Measurements from ENCODE around the gene FMN1.

The FMN1 gene

GRCh38 chr15:32767236-32767635 lies 427.3 kb downstream of the FMN1 start:
- no peak for DNase-seq (ENCODE audit: low read depth, low spot score)
- H3K27ac ChIP-seq (ENCODE audit: low read length): no peak overlapping the region
- no peak overlapping the region for H3K4me3 ChIP-seq (ENCODE audit: low read length)
- H3K9me3 ChIP-seq (ENCODE audit: control insufficient read depth, insufficient read depth, low read length): no peaks in the 10 kb centered on the region
- no peaks in the 10 kb centered on the region for H3K36me3 ChIP-seq (ENCODE audit: control insufficient read depth, insufficient read depth, low read length)
- no peaks in the 10 kb centered on the region for H3K4me1 ChIP-seq (ENCODE audit: control insufficient read depth, insufficient read depth, low read length)
- no peaks in the 10 kb centered on the region for H3K27me3 ChIP-seq (ENCODE audit: control insufficient read depth, insufficient read depth, low read length)
- whole genome bisulfite sequencing (ENCODE audit: insufficient coverage, insufficient read length): no CpG with 5 or more reads among the region's 1 CpG

GRCh38 chr15:32766101-32766500 lies 428.4 kb downstream of the FMN1 start:
- Histone ChIP-seq H3K36me3 (ENCODE audit: control insufficient read depth, insufficient read depth, low read length) (no peaks in the 10 kb centered on the region), H3K9me3 (ENCODE audit: control insufficient read depth, insufficient read depth, low read length) (no peaks in the 10 kb centered on the region), H3K27ac (ENCODE audit: low read length) (no peak overlapping the region), H3K4me3 (ENCODE audit: low read length) (no peak overlapping the region), H3K27me3 (ENCODE audit: control insufficient read depth, insufficient read depth, low read length) (no peaks in the 10 kb centered on the region), H3K4me1 (ENCODE audit: control insufficient read depth, insufficient read depth, low read length) (no peaks in the 10 kb centered on the region)
- no CpG with 5 or more reads among the region's 3 CpGs for WGBS (ENCODE audit: insufficient coverage, insufficient read length)
- no peak for DNase-seq (ENCODE audit: low read depth, low spot score)

- DNase-seq (ENCODE audit: low read depth, low spot score): no peak
- no peaks in the 10 kb centered on the region for H3K36me3 ChIP-seq (ENCODE audit: control insufficient read depth, insufficient read depth, low read length)
- no peaks in the 10 kb centered on the region for H3K4me1 ChIP-seq (ENCODE audit: control insufficient read depth, insufficient read depth, low read length)
- H3K27me3 ChIP-seq (ENCODE audit: control insufficient read depth, insufficient read depth, low read length): no peaks in the 10 kb centered on the region
- H3K9me3 ChIP-seq (ENCODE audit: control insufficient read depth, insufficient read depth, low read length): no peaks in the 10 kb centered on the region
- no peak overlapping the region for H3K4me3 ChIP-seq (ENCODE audit: low read length)
- H3K27ac ChIP-seq (ENCODE audit: low read length): no peak overlapping the region
- WGBS (ENCODE audit: insufficient coverage, insufficient read length): no CpG with 5 or more reads among the region's 4 CpGs
Measured at GRCh38 chr15:32765236-32765635, 429.3 kb downstream of the FMN1 start.

- DNase-seq (ENCODE audit: low read depth, low spot score): no peak
- no peaks in the 10 kb centered on the region for H3K27me3 ChIP-seq (ENCODE audit: control insufficient read depth, insufficient read depth, low read length)
- no peaks in the 10 kb centered on the region for H3K4me1 ChIP-seq (ENCODE audit: control insufficient read depth, insufficient read depth, low read length)
- no peak overlapping the region for H3K27ac ChIP-seq (ENCODE audit: low read length)
- WGBS (ENCODE audit: insufficient coverage, insufficient read length): no CpG with 5 or more reads among the region's 1 CpG
- H3K4me3 ChIP-seq (ENCODE audit: low read length): no peak overlapping the region
- no peaks in the 10 kb centered on the region for H3K9me3 ChIP-seq (ENCODE audit: control insufficient read depth, insufficient read depth, low read length)
- H3K36me3 ChIP-seq (ENCODE audit: control insufficient read depth, insufficient read depth, low read length): no peaks in the 10 kb centered on the region
Measured at GRCh38 chr15:32763295-32763694, 431.2 kb downstream of the FMN1 start.

- Histone ChIP-seq H3K27ac (ENCODE audit: low read length) (no peak overlapping the region), H3K9me3 (ENCODE audit: control insufficient read depth, insufficient read depth, low read length) (no peaks in the 10 kb centered on the region), H3K36me3 (ENCODE audit: control insufficient read depth, insufficient read depth, low read length) (no peaks in the 10 kb centered on the region), H3K4me1 (ENCODE audit: control insufficient read depth, insufficient read depth, low read length) (no peaks in the 10 kb centered on the region), H3K4me3 (ENCODE audit: low read length) (no peak overlapping the region), H3K27me3 (ENCODE audit: control insufficient read depth, insufficient read depth, low read length) (no peaks in the 10 kb centered on the region)
- WGBS (ENCODE audit: insufficient coverage, insufficient read length): no CpG with 5 or more reads among the region's 2 CpGs
- DNase-seq (ENCODE audit: low read depth, low spot score): no peak
Measured at GRCh38 chr15:32757426-32757825, 437.1 kb downstream of the FMN1 start.

GRCh38 chr15:32750979-32751378 lies 443.5 kb downstream of the FMN1 start:
- Histone ChIP-seq H3K27me3 (ENCODE audit: control insufficient read depth, insufficient read depth, low read length) (no peaks in the 10 kb centered on the region), H3K4me3 (ENCODE audit: low read length) (no peak overlapping the region), H3K36me3 (ENCODE audit: control insufficient read depth, insufficient read depth, low read length) (no peaks in the 10 kb centered on the region), H3K9me3 (ENCODE audit: control insufficient read depth, insufficient read depth, low read length) (no peaks in the 10 kb centered on the region), H3K27ac (ENCODE audit: low read length) (no peak overlapping the region), H3K4me1 (ENCODE audit: control insufficient read depth, insufficient read depth, low read length) (no peaks in the 10 kb centered on the region)
- no CpG with 5 or more reads among the region's 3 CpGs for WGBS (ENCODE audit: insufficient coverage, insufficient read length)
- no peak for DNase-seq (ENCODE audit: low read depth, low spot score)

- no peak overlapping the region for H3K27ac ChIP-seq (ENCODE audit: low read length)
- WGBS (ENCODE audit: insufficient coverage, insufficient read length): no CpG with 5 or more reads among the region's 4 CpGs
- DNase-seq (ENCODE audit: low read depth, low spot score): no peak
Measured at GRCh38 chr15:32747921-32748342, 446.6 kb downstream of the FMN1 start.

GRCh38 chr15:32746116-32746857 lies 448.2 kb downstream of the FMN1 start:
- no peak for DNase-seq (ENCODE audit: low read depth, low spot score)
- Histone ChIP-seq H3K36me3 (ENCODE audit: control insufficient read depth, insufficient read depth, low read length) (no peaks in the 10 kb centered on the region), H3K27me3 (ENCODE audit: control insufficient read depth, insufficient read depth, low read length) (no peaks in the 10 kb centered on the region), H3K9me3 (ENCODE audit: control insufficient read depth, insufficient read depth, low read length) (no peaks in the 10 kb centered on the region), H3K4me1 (ENCODE audit: control insufficient read depth, insufficient read depth, low read length) (no peaks in the 10 kb centered on the region), H3K4me3 (ENCODE audit: low read length) (no peak overlapping the region), H3K27ac (ENCODE audit: low read length) (no peak overlapping the region)
- no CpG with 5 or more reads among the region's 4 CpGs for WGBS (ENCODE audit: insufficient coverage, insufficient read length)

More at GRCh38 chr15:32747921-32748342, 446.6 kb downstream of the FMN1 start:
- Histone ChIP-seq H3K36me3 (ENCODE audit: control insufficient read depth, insufficient read depth, low read length) (no peaks in the 10 kb centered on the region), H3K27me3 (ENCODE audit: control insufficient read depth, insufficient read depth, low read length) (no peaks in the 10 kb centered on the region), H3K4me3 (ENCODE audit: low read length) (no peak overlapping the region), H3K9me3 (ENCODE audit: control insufficient read depth, insufficient read depth, low read length) (no peaks in the 10 kb centered on the region), H3K4me1 (ENCODE audit: control insufficient read depth, insufficient read depth, low read length) (no peaks in the 10 kb centered on the region)

- no peak overlapping the region for H3K27ac ChIP-seq (ENCODE audit: low read length)
- no peaks in the 10 kb centered on the region for H3K36me3 ChIP-seq (ENCODE audit: control insufficient read depth, insufficient read depth, low read length)
- H3K27me3 ChIP-seq (ENCODE audit: control insufficient read depth, insufficient read depth, low read length): no peaks in the 10 kb centered on the region
- H3K4me1 ChIP-seq (ENCODE audit: control insufficient read depth, insufficient read depth, low read length): no peaks in the 10 kb centered on the region
- no peak for DNase-seq (ENCODE audit: low read depth, low spot score)
- no CpG with 5 or more reads among the region's 5 CpGs for WGBS (ENCODE audit: insufficient coverage, insufficient read length)
- H3K4me3 ChIP-seq (ENCODE audit: low read length): no peak overlapping the region
- no peaks in the 10 kb centered on the region for H3K9me3 ChIP-seq (ENCODE audit: control insufficient read depth, insufficient read depth, low read length)
Measured at GRCh38 chr15:32743411-32744140, 450.9 kb downstream of the FMN1 start.

GRCh38 chr15:32739522-32740063 lies 454.9 kb downstream of the FMN1 start:
- WGBS (ENCODE audit: insufficient coverage, insufficient read length): no CpG with 5 or more reads among the region's 1 CpG

More at GRCh38 chr15:32739522-32740063, 454.9 kb downstream of the FMN1 start:
- no peaks in the 10 kb centered on the region for H3K4me1 ChIP-seq (ENCODE audit: control insufficient read depth, insufficient read depth, low read length)
- H3K4me3 ChIP-seq (ENCODE audit: low read length): no peak overlapping the region
- H3K36me3 ChIP-seq (ENCODE audit: control insufficient read depth, insufficient read depth, low read length): no peaks in the 10 kb centered on the region
- H3K27me3 ChIP-seq (ENCODE audit: control insufficient read depth, insufficient read depth, low read length): no peaks in the 10 kb centered on the region
- DNase-seq (ENCODE audit: low read depth, low spot score): no peak
- no peak overlapping the region for H3K27ac ChIP-seq (ENCODE audit: low read length)
- H3K9me3 ChIP-seq (ENCODE audit: control insufficient read depth, insufficient read depth, low read length): no peaks in the 10 kb centered on the region
